ENCODE results near the gene VDAC1. TPM values are rescaled to one million over a fixed set of nuclear protein-coding genes. Genes with fewer than 3 reads are reported as not detected.

VDAC1 gene
- total and polyA plus RNA-seq, 10 of the 15 experiments (the other 5 are each of a cell fraction or from before 2014, with no cell fraction given) = 245 to 488 (median 349) TPM

GRCh38 chr5:134051305-134051704, 46.5 kb upstream of the VDAC1 start:
- no peaks in the 10 kb centered on the region for H3K36me3 ChIP-seq (ENCODE audit: control insufficient read depth in 2 of 2, insufficient read depth in 2 of 2, low read length in 1 of 2)
- no peak overlapping the region for H3K4me3 ChIP-seq
- no peak for ATAC-seq
- H3K79me2 ChIP-seq (ENCODE audit: control insufficient read depth, insufficient read depth, low read length) = no peaks in the 10 kb centered on the region
- no peaks in the 10 kb centered on the region for H4K20me1 ChIP-seq (ENCODE audit: control insufficient read depth, insufficient read depth)
- WGBS (ENCODE audit: insufficient coverage, insufficient replicate concordance, low lambda C conversion rate, missing lambda C conversion rate) = 67% methylated on average over 2 of the region's 2 CpGs
- no peak for DNase-seq (ENCODE audit: low read depth, low spot score)
- H3K4me1 ChIP-seq (ENCODE audit: control insufficient read depth, insufficient read depth, low read length) = peaks cover 11% of the 10 kb centered on the region
- H3K27ac ChIP-seq (ENCODE audit: control insufficient read depth, insufficient read depth) = no peak overlapping the region
- no peaks in the 10 kb centered on the region for H3K27me3 ChIP-seq (replicated peaks in 1 of 2; ENCODE audit: control insufficient read depth in 2 of 2, insufficient read depth in 2 of 2, low read length in 1 of 2)
- in situ Hi-C loops (cut with MboI) = no loop called here
- POLR2A ChIA-PET = interaction anchor here (0.6 to 1.1 kb wide), 4 partner anchors 9 to 48 kb away, joined by 3 to 6 read pairs (median 5); no protein-coding TSS in a partner anchor
- no peaks in the 10 kb centered on the region for H3K9me3 ChIP-seq (replicated peaks; ENCODE audit: control insufficient read depth, insufficient read depth, low read length)
- RAD21 ChIA-PET (ENCODE audit: unreplicated experiment) = interaction anchor here (1.2 to 1.6 kb wide), 3 partner anchors 12 to 49 kb away, joined by 3 to 6 read pairs (median 3); no protein-coding TSS in a partner anchor
- CTCF ChIA-PET = interaction anchor here (1.6 to 5.2 kb wide), 4 partner anchors 10 to 94 kb away, joined by 5 to 56 read pairs (median 32); no protein-coding TSS in a partner anchor
- no TSS peak for BruUV-seq (replicated peaks)
- intact Hi-C loops (cut with micrococcal nuclease; ENCODE audit: unreplicated experiment) = no loop called here
- H3K9ac ChIP-seq (ENCODE audit: control insufficient read depth, insufficient read depth, low read length) = no peak overlapping the region
- H2AFZ ChIP-seq (ENCODE audit: control insufficient read depth, low read depth, low read length) = no peak overlapping the region
- SMC1A ChIA-PET (ENCODE audit: uncharacterized antibody, unreplicated experiment) = interaction anchor here (1.0 to 6.1 kb wide), 3 partner anchors 10 to 88 kb away, joined by 4 to 42 read pairs (median 5); no protein-coding TSS in a partner anchor
- no peak for FAIRE-seq
- H3K4me2 ChIP-seq (ENCODE audit: control insufficient read depth, insufficient read depth) = no peak overlapping the region
- TF ChIP-seq ZBED1 (IDR thresholded peaks at IDR 0.05; ENCODE audit: borderline replicate concordance) = no peak
- TF ChIP-seq MYC (IDR thresholded peaks at IDR 0.05; ENCODE audit: insufficient read depth, insufficient read length, insufficient replicate concordance, low read length, severe bottlenecking) = no peak
- TF ChIP-seq RAD21 (IDR thresholded peaks at IDR 0.05; ENCODE audit: insufficient read depth, low read depth, low read length) = no peak
- no peak for TF ChIP-seq IKZF1 (conservative IDR thresholded peaks at IDR 0.05)
- no peak for TF ChIP-seq RCOR1 (conservative IDR thresholded peaks at IDR 0.05; ENCODE audit: low read depth, low read length)
- TF ChIP-seq EGR1 (IDR thresholded peaks at IDR 0.05; ENCODE audit: borderline replicate concordance in 1 of 2, low read depth in 2 of 2, low read length in 2 of 2) = no peak
- TF ChIP-seq WRNIP1 (IDR thresholded peaks at IDR 0.05; ENCODE audit: borderline replicate concordance, low read depth, low read length) = no peak
- no peak for TF ChIP-seq HSF1 (IDR thresholded peaks at IDR 0.05; ENCODE audit: low read depth, low read length)
- TF ChIP-seq KDM1A (IDR thresholded peaks at IDR 0.05; ENCODE audit: borderline replicate concordance) = no peak
- TF ChIP-seq SREBF2 (IDR thresholded peaks at IDR 0.05; ENCODE audit: low read length) = no peak
- no peak for TF ChIP-seq BHLHE40 (IDR thresholded peaks at IDR 0.05; ENCODE audit: borderline replicate concordance in 1 of 2, low read depth in 2 of 2, low read length in 1 of 2)
- TF ChIP-seq MLLT1 (IDR thresholded peaks at IDR 0.05) = no peak
- no peak for TF ChIP-seq RBBP5 (conservative IDR thresholded peaks at IDR 0.05)
- no peak for TF ChIP-seq STAT3 (IDR thresholded peaks at IDR 0.05; ENCODE audit: low read depth, low read length)
- TF ChIP-seq ZNF592 (IDR thresholded peaks at IDR 0.05) = no peak
- no peak for TF ChIP-seq NFYA (IDR thresholded peaks at IDR 0.05; ENCODE audit: borderline replicate concordance, low read depth, low read length)
